Natural killer cell (primary cell): ENCODE results near the gene NPHP3. TPM values are rescaled to one million over a fixed set of nuclear protein-coding genes. Genes with fewer than 3 reads are reported as not detected.

Experiments
- ATAC-seq, 3 donors: fragments of 150-1000 bp in 2 of 3; fragments of 200-7000 bp in 1 of 3; cut with Tn5 transposase; 1 replicate in 1 of 3; 2 replicates in 2 of 3; pipeline ENCODE4 v1.10.0; 2021; ENCODE audit warnings: mild to moderate bottlenecking in 2 of 3, moderate library complexity in 2 of 3
- DNase-seq, 2 donors: peaks; one replicate each; pipeline versions ENCODE4 v3.0.0 to v3.0.0-alpha.2; 2013 to 2021; ENCODE audit warnings: mixed read lengths in 1 of 2
- H3K27ac ChIP-seq: one replicate; pipeline ENCODE4 v1.5.1; 2013; ENCODE audit warnings: mild to moderate bottlenecking, low read length
- H3K27me3 ChIP-seq: one replicate; pipeline ENCODE4 v1.6.1; 2013; ENCODE audit warnings: low read length; ENCODE audit not compliant: control insufficient read depth, insufficient read depth
- H3K36me3 ChIP-seq: one replicate; pipeline ENCODE4 v1.6.1; 2013; ENCODE audit warnings: low read length; ENCODE audit not compliant: control insufficient read depth, insufficient read depth
- H3K4me1 ChIP-seq: one replicate; pipeline ENCODE4 v1.6.1; 2013; ENCODE audit warnings: low read length; ENCODE audit not compliant: control insufficient read depth, insufficient read depth
- H3K4me3 ChIP-seq: one replicate; pipeline ENCODE4 v1.5.1; 2013; ENCODE audit warnings: low read length
- H3K9me3 ChIP-seq: one replicate; pipeline ENCODE4 v1.6.1; 2013; ENCODE audit warnings: low read length; ENCODE audit not compliant: control insufficient read depth, insufficient read depth
- H3K27ac Mint-ChIP-seq, 2 donors: one replicate each; pipeline ENCODE4 v1.8.0; 2022; ENCODE audit warnings: mild to moderate bottlenecking in 2 of 2, mixed read lengths in 2 of 2, moderate library complexity in 1 of 2
- H3K27me3 Mint-ChIP-seq, 2 donors: one replicate each; pipeline ENCODE4 v1.8.0; 2022; ENCODE audit warnings: low read depth in 2 of 2, mixed read lengths in 2 of 2
- H3K36me3 Mint-ChIP-seq: one replicate; pipeline ENCODE4 v1.8.0; 2022; ENCODE audit warnings: mixed read lengths
- H3K4me1 Mint-ChIP-seq, 2 donors: one replicate each; pipeline ENCODE4 v1.8.0; 2022; ENCODE audit warnings: mixed read lengths in 2 of 2
- H3K4me3 Mint-ChIP-seq: one replicate; pipeline ENCODE4 v1.8.0; 2022; ENCODE audit warnings: mild to moderate bottlenecking, moderate library complexity, mixed read lengths
- H3K9me3 Mint-ChIP-seq, 2 donors: one replicate each; pipeline ENCODE4 v1.8.0; 2022; ENCODE audit warnings: mixed read lengths in 2 of 2
- CTCF ChIP-seq: fragments of 200-600 bp; IDR thresholded peaks from one replicate; pipeline ENCODE4 v1.8.0; 2022; ENCODE audit warnings: antibody characterized with exemption
- WGBS: methylation state at CpG from one replicate; pipeline ENCODE4 v1.1.7; 2013; ENCODE audit warnings: missing lambda C conversion rate; ENCODE audit not compliant: insufficient coverage; 5-methylcytosine and 5-hydroxymethylcytosine counted together
- intact Hi-C: fragments of 100-400 bp; cut with micrococcal nuclease; formaldehyde crosslinking; loops from one replicate; pipeline ENCODE4 v1.14.2; 2022
- total RNA-seq, 4 donors: library from RNA; stranded (reverse); fragments of 120-200 nt in 1 of 4; gene quantifications; one replicate each; pipeline versions ENCODE4 v1.2.3 to v1.2.4, GENCODE V29; 2013 to 2022

The NPHP3 gene
- total RNA-seq, 3 donors from 2014 or later (not counting 1 experiment from before 2014, with no cell fraction given), result 17.9 to 20.1 (median 20.0) TPM

DNA sequence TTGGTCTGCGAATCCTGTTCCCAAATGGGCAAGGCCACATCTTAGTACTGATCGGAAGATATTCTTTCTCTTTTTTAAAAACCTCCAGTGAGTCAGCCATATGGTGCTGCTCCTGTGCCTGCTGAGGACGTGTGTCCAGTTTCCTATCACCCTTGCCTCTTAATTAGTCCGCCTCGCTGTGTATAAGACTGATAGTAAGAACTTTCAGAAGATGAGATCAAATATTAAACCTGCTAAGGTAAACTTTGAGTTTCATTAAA is 61.5 kb downstream of the NPHP3 start:
- H3K4me1 ChIP-seq, result peaks cover 13% of the 10 kb centered on the region
- H3K9me3 ChIP-seq, result no peaks in the 10 kb centered on the region
- peak overlapping the region; percentile 94 to 98 for H3K27ac Mint-ChIP-seq
- H3K27ac ChIP-seq, result peak overlapping the region; percentile 75
- ATAC-seq, result peak; percentile 5 to 23 (median 15)
- peaks cover 36 to 67% of the 10 kb centered on the region in 2 donors for H3K4me1 Mint-ChIP-seq
- H3K36me3 Mint-ChIP-seq, result no peaks in the 10 kb centered on the region
- H3K4me3 Mint-ChIP-seq, result peak overlapping the region; percentile 99
- H3K4me3 ChIP-seq, result peak overlapping the region; percentile 76
- intact Hi-C loops, result no loop called here
- H3K9me3 Mint-ChIP-seq, result no peaks in the 10 kb centered on the region
- no peak for TF ChIP-seq CTCF
- H3K27me3 Mint-ChIP-seq, result no peaks in the 10 kb centered on the region
- DNase-seq, result no peak
- no peaks in the 10 kb centered on the region for H3K27me3 ChIP-seq
- WGBS, result 4% methylated on average over 5 of the region's 5 CpGs
- H3K36me3 ChIP-seq, result no peaks in the 10 kb centered on the region

- no peaks in the 10 kb centered on the region for H3K9me3 Mint-ChIP-seq
- no peaks in the 10 kb centered on the region for H3K9me3 ChIP-seq
- peak; percentile 80 to 85 (median 83) for ATAC-seq
- H3K36me3 ChIP-seq, result no peaks in the 10 kb centered on the region
- WGBS, result under 1% methylated on average over 64 of the region's 64 CpGs
- H3K36me3 Mint-ChIP-seq, result no peaks in the 10 kb centered on the region
- H3K4me3 Mint-ChIP-seq, result peak within 1 kb of the TSS; percentile 99
- peak within 1 kb of the TSS; percentile 75 for H3K27ac ChIP-seq
- no peaks in the 10 kb centered on the region for H3K27me3 ChIP-seq
- TF ChIP-seq CTCF, result no peak
- H3K4me1 ChIP-seq, result peaks cover 13% of the 10 kb centered on the region
- intact Hi-C loops, result no loop called here
- peak within 1 kb of the TSS; percentile 94 to 98 for H3K27ac Mint-ChIP-seq
- peaks cover 36 to 63% of the 10 kb centered on the region in 2 donors for H3K4me1 Mint-ChIP-seq
- peak; percentile 60 to 84 for DNase-seq
- peak within 1 kb of the TSS; percentile 76 for H3K4me3 ChIP-seq
- H3K27me3 Mint-ChIP-seq, result no peaks in the 10 kb centered on the region
Measured at GRCh38 chr3:132660052-132660810, 62.0 kb downstream of the NPHP3 start, which contains the start of gene UBA5. TSS of gene UBA5 (plus strand) at chr3:132660329. CDS start at chr3:132660538, 209 bp downstream.

- Histone ChIP-seq H3K4me1 (peaks cover 13% of the 10 kb centered on the region), H3K27ac (peak within 1 kb of the TSS; percentile 75), H3K9me3 (no peaks in the 10 kb centered on the region), H3K4me3 (peak within 1 kb of the TSS; percentile 76), H3K36me3 (no peaks in the 10 kb centered on the region), H3K27me3 (no peaks in the 10 kb centered on the region)
- DNase-seq (peak; percentile 33 to 59), ATAC-seq (peak; percentile 46 to 78 (median 52))
- Mint-ChIP-seq H3K9me3 (no peaks in the 10 kb centered on the region), H3K36me3 (no peaks in the 10 kb centered on the region), H3K4me3 (peak within 1 kb of the TSS; percentile 99), H3K4me1 (peaks cover 36 to 57% of the 10 kb centered on the region in 2 donors), H3K27ac (peak within 1 kb of the TSS; percentile 94 to 98), H3K27me3 (no peaks in the 10 kb centered on the region)
- TF ChIP-seq CTCF, result peak; percentile 38
- WGBS, result under 1% methylated on average over 34 of the region's 34 CpGs
- intact Hi-C loops, result no loop called here
Measured at GRCh38 chr3:132659365-132660051, 62.7 kb downstream of the NPHP3 start, which contains the start of gene ACAD11. TSS of gene ACAD11 (minus strand) at chr3:132659809. CDS start at chr3:132659751, 58 bp downstream.
